Adrenal gland (tissue), 5 donors: ENCODE measurements around the gene SIGLEC9.

Experiments used
- CTCF ChIP-seq, 6 experiments: fragments of 450-650 bp in 4 of 6; fragments of 200-600 bp in 2 of 6; sonication (generic) in 1 of 6; IDR thresholded peaks; 1 replicate in 5 of 6; 2 replicates in 1 of 6; pipeline versions ENCODE4 v1.5.1 to v1.8.0; 2016 to 2021; ENCODE audit warnings: antibody characterized with exemption in 6 of 6, mild to moderate bottlenecking in 2 of 6, moderate library complexity in 1 of 6
- POLR2A ChIP-seq, 2 donors: fragments of 450-650 bp; IDR thresholded peaks; one replicate each; pipeline ENCODE4 v1.6.1; 2017; ENCODE audit warnings: antibody characterized with exemption in 2 of 2, mild to moderate bottlenecking in 2 of 2, moderate library complexity in 1 of 2
- donor health status: DM: no; HTN: no; CAD: no.

GRCh38 chr19:51141181-51141580, 16.5 kb downstream of the SIGLEC9 start:
- TF ChIP-seq CTCF (IDR thresholded peaks at IDR 0.05), result no peak
- TF ChIP-seq POLR2A (IDR thresholded peaks at IDR 0.05), result no peak
